ENCODE measurements around the gene CWC15. TPM values are rescaled to one million over a fixed set of nuclear protein-coding genes. Genes with fewer than 3 reads are reported as not detected.

Gene CWC15
- total RNA-seq, 4 donors from 2014 or later = 47.1 to 58.7 (median 53.4) TPM

GRCh38 chr11:94925422-94926270, 47.7 kb downstream of the CWC15 start:
- no peak for TF ChIP-seq CTCF (IDR thresholded peaks at IDR 0.05; ENCODE audit: low read depth)

GRCh38 chr11:94924612-94925011, 48.7 kb downstream of the CWC15 start:
- no peak for TF ChIP-seq CTCF (IDR thresholded peaks at IDR 0.05; ENCODE audit: low read depth)

- no peak for TF ChIP-seq CTCF (IDR thresholded peaks at IDR 0.05; ENCODE audit: low read depth)
Measured at GRCh38 chr11:94924171-94924572, 49.2 kb downstream of the CWC15 start.

- no peak for TF ChIP-seq CTCF (IDR thresholded peaks at IDR 0.05; ENCODE audit: low read depth)
Measured at GRCh38 chr11:94923004-94923334, 50.4 kb downstream of the CWC15 start.

- no peak for TF ChIP-seq CTCF (IDR thresholded peaks at IDR 0.05; ENCODE audit: low read depth)
Measured at GRCh38 chr11:94922321-94923003, 50.9 kb downstream of the CWC15 start.

- no peak for TF ChIP-seq CTCF (IDR thresholded peaks at IDR 0.05; ENCODE audit: low read depth)
Measured at GRCh38 chr11:94920311-94920710, 53.0 kb downstream of the CWC15 start.

GRCh38 chr11:94912806-94913205, 60.5 kb downstream of the CWC15 start:
- TF ChIP-seq CTCF (IDR thresholded peaks at IDR 0.05; ENCODE audit: low read depth) = no peak
